Prostate gland (tissue), 2 donors: ENCODE data around the gene ATXN1.

ENCODE experiments used
- POLR2A ChIP-seq: fragments of 450-650 bp; IDR thresholded peaks from one replicate; pipeline ENCODE4 v1.6.1; 2016; ENCODE audit warnings: antibody characterized with exemption, mild to moderate bottlenecking
- POLR2AphosphoS5 ChIP-seq: sonication (generic); formaldehyde crosslinking; IDR thresholded peaks from one replicate; pipeline ENCODE4 v1.6.1; 2017; ENCODE audit warnings: antibody characterized with exemption
- TF ChIP-seq, protein P1 (sequence below), 4 experiments: fragments of 200-600 bp in 2 of 4; fragments of 450-650 bp in 2 of 4; sonication (generic) in 2 of 4; IDR thresholded peaks; 1 replicate in 3 of 4; 2 replicates in 1 of 4; pipeline ENCODE4 v1.5.1; 2016 to 2019; ENCODE audit warnings: antibody characterized with exemption in 4 of 4, mild to moderate bottlenecking in 2 of 4, moderate library complexity in 2 of 4

DNA sequence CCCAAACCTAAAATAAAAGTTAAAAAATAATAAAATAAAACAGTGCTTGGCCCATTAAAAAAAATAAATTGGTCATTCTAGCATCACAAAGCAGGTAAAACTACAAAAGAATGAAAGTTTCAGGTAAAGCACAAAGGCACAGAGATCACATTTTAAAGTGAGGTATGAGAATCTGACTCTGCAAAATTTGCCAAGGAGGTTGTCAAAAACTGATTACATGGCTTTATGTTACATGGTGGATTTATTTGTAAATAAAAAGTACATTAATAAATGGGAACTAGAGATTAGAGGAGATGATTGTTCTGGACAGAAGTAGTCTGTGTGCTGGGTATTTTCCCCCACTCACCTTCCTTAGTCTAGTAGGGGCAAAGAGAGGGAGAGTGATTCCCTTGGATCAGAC, 24.2 kb upstream of the ATXN1 start:
- TF ChIP-seq, protein P1, sequence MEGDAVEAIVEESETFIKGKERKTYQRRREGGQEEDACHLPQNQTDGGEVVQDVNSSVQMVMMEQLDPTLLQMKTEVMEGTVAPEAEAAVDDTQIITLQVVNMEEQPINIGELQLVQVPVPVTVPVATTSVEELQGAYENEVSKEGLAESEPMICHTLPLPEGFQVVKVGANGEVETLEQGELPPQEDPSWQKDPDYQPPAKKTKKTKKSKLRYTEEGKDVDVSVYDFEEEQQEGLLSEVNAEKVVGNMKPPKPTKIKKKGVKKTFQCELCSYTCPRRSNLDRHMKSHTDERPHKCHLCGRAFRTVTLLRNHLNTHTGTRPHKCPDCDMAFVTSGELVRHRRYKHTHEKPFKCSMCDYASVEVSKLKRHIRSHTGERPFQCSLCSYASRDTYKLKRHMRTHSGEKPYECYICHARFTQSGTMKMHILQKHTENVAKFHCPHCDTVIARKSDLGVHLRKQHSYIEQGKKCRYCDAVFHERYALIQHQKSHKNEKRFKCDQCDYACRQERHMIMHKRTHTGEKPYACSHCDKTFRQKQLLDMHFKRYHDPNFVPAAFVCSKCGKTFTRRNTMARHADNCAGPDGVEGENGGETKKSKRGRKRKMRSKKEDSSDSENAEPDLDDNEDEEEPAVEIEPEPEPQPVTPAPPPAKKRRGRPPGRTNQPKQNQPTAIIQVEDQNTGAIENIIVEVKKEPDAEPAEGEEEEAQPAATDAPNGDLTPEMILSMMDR (IDR thresholded peaks at IDR 0.05), result no peak
- TF ChIP-seq POLR2AphosphoS5 (no peak), POLR2A (no peak)
